NCI-H187 treated with DMSO at 0.1 percent for 48 hours (cell line): Measurements from ENCODE around the gene KDM2A.
A peak's percentile ranks its signal among the peaks of the same experiment; 100 is the strongest.

Source experiments
- DNase-seq: peaks from one replicate; lab custom pipeline; 2025; lab: John Stamatoyannopoulos, UW

KDM2A gene

DNA sequence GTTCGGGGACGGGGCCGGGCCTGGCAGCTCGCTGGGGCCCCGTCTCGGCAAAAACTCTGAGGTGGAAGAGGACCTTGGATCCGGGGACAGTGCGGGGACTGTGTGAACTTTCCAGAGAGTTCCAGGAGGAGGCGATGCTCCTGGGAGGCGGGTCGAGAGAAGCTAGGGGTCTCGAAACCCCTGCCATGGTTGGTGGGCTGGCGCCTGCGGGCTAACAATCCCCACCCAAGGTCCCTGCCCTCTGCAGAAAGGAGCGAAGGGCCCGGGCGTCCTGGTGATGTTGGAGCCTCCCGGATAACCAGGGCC lies 142.5 kb downstream of the KDM2A start:
- DNase-seq: no peak

GRCh38 chr11:67261946-67262681 lies 143.1 kb downstream of the KDM2A start:
- no peak for DNase-seq

DNA sequence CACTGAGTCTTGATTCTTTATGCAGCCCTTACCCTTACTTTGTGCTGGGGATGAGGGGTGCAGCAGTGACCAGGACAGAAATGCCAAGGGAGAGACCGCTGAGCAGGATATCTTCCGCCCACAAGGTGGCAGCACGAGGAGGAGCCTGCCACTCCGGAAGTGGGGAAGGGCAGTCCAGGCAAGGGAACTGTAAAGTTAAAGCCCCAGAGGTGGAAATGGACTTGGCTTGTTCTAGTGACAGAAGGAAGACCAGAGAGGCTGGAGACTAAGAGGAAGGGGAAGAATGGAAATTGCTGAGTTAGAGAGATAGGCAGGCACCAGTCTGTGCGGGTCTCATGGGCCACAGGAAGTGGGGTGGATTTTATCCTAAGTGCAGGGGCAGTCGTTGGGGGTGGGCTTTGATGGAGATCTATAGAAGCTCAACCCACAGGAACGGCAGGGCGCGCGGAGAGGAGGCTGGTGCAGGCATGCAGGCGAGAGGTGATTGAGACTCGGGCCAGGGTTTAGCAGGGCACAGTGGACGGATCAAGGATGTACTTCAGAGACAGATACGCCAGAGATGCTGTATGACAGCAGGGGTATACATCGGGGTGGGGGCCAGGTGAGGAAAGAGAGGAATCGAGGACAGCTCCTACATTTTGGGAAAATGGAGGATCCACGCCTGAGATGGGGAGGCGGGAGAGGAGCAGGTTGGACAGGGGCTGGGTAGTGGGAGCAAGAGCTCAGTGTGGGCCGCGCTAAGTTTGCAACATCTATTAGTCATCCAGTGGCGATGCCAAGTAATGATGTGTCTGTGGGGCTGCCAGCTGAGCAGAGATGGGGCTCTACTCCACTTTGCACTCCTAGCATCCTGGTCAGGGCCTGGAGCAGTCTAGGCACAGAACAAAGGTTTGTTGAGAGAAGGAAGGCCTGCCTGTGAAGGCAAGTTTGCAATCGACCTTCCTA lies 143.9 kb downstream of the KDM2A start:
- peak; percentile 27 for DNase-seq

GRCh38 chr11:67264260-67264659 lies 145.2 kb downstream of the KDM2A start:
- DNase-seq: no peak

GRCh38 chr11:67264877-67265632 lies 146.0 kb downstream of the KDM2A start:
- DNase-seq: no peak

- no peak for DNase-seq
Observed at GRCh38 chr11:67265633-67266448, 146.8 kb downstream of the KDM2A start.

- DNase-seq: no peak
Observed at GRCh38 chr11:67266449-67267187, 147.6 kb downstream of the KDM2A start, which contains the start of gene GRK2. Gene GRK2 (plus strand): TSS chr11:67266473. CDS start chr11:67266700, 227 bp downstream.

GRCh38 chr11:67267188-67268080 lies 148.4 kb downstream of the KDM2A start:
- DNase-seq: no peak

GRCh38 chr11:67268081-67268961 lies 149.3 kb downstream of the KDM2A start:
- no peak for DNase-seq

DNA sequence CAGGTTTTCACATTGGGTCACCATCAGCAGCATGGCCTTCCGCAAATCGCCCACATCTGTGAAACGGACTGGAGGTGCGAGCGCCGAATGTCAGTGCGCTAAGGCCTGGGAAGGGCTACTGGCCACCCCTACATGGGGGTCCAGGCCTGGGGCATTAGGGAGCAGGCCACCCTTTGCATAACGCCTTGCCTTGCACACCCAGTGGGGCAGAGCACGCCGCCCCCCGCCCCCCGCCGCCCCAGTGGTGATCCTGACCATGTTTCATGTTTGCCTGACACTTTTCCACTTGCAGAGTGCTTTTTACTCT lies 149.9 kb downstream of the KDM2A start:
- DNase-seq: no peak

- no peak for DNase-seq
Observed at GRCh38 chr11:67269401-67270255, 150.6 kb downstream of the KDM2A start.

- DNase-seq: no peak
Observed at GRCh38 chr11:67270256-67271204, 151.5 kb downstream of the KDM2A start.

GRCh38 chr11:67271205-67271540 lies 152.1 kb downstream of the KDM2A start:
- DNase-seq: no peak

GRCh38 chr11:67271541-67272284 lies 152.7 kb downstream of the KDM2A start:
- no peak for DNase-seq

GRCh38 chr11:67272327-67273259 lies 153.5 kb downstream of the KDM2A start:
- DNase-seq: no peak
